MV-4-11 (cell line): ENCODE measurements around the gene ZSCAN12.
"Not testable (repeated sequence)": the region's sequence is repeated elsewhere in the genome, so short reads cannot be mapped to it uniquely, and the experiment has no call there.

Source experiments
- DNase-seq: peaks from one replicate; lab custom pipeline; 2025; lab: John Stamatoyannopoulos, UW

Gene ZSCAN12

GRCh38 chr6:28393912-28394662 lies 5.5 kb downstream of the ZSCAN12 start:
- DNase-seq: no peak

- no peak for DNase-seq
Measured at GRCh38 chr6:28390688-28391087, 8.9 kb downstream of the ZSCAN12 start.

GRCh38 chr6:28384143-28384533 lies 15.4 kb downstream of the ZSCAN12 start:
- no peak for DNase-seq

GRCh38 chr6:28383235-28384142 lies 16.1 kb downstream of the ZSCAN12 start:
- no peak for DNase-seq

- no peak for DNase-seq
Measured at GRCh38 chr6:28380381-28380780, 19.2 kb downstream of the ZSCAN12 start.

- no peak for DNase-seq
Measured at GRCh38 chr6:28378644-28379043, 20.9 kb downstream of the ZSCAN12 start.

GRCh38 chr6:28377879-28378278 lies 21.7 kb downstream of the ZSCAN12 start:
- DNase-seq: no peak

- no peak for DNase-seq
Measured at GRCh38 chr6:28373925-28374324, 25.6 kb downstream of the ZSCAN12 start.

- no peak for DNase-seq
Measured at GRCh38 chr6:28371706-28372451, 27.7 kb downstream of the ZSCAN12 start.

- DNase-seq: no peak
Measured at GRCh38 chr6:28371280-28371679, 28.3 kb downstream of the ZSCAN12 start.

GRCh38 chr6:28370440-28370839 lies 29.1 kb downstream of the ZSCAN12 start:
- no peak for DNase-seq

GRCh38 chr6:28369463-28369862 lies 30.1 kb downstream of the ZSCAN12 start:
- DNase-seq: no peak

- peak; percentile 96 for DNase-seq
Measured at GRCh38 chr6:28368522-28368921, 31.0 kb downstream of the ZSCAN12 start.

- not testable (repeated sequence) for DNase-seq
Measured at GRCh38 chr6:28365590-28365989, 34.0 kb downstream of the ZSCAN12 start.

- no peak for DNase-seq
Measured at GRCh38 chr6:28360961-28361360, 38.6 kb downstream of the ZSCAN12 start.

GRCh38 chr6:28359562-28359961 lies 40.0 kb downstream of the ZSCAN12 start:
- not testable (repeated sequence) for DNase-seq

GRCh38 chr6:28357036-28357435 lies 42.5 kb downstream of the ZSCAN12 start:
- DNase-seq: no peak

- no peak for DNase-seq
Measured at GRCh38 chr6:28356666-28357020, 42.9 kb downstream of the ZSCAN12 start.

- DNase-seq: peak; percentile 71
Measured at GRCh38 chr6:28355743-28356665, 43.5 kb downstream of the ZSCAN12 start.

GRCh38 chr6:28354688-28355554 lies 44.6 kb downstream of the ZSCAN12 start:
- DNase-seq: no peak
